H1 (cell line): Measurements from ENCODE around the gene DIO3. TPM values are rescaled to one million over a fixed set of nuclear protein-coding genes. Genes with fewer than 3 reads are reported as not detected.

Source experiments
- ASH2L ChIP-seq: fragments of 200-600, 300-600 bp; sonication (generic); IDR thresholded peaks from one replicate; pipeline ENCODE4 v1.7.1; 2017; ENCODE audit warnings: low read length
- GABPA ChIP-seq: IDR thresholded peaks from 2 replicates; pipeline ENCODE4 v1.6.1; 2011; ENCODE audit warnings: mild to moderate bottlenecking, low read length, moderate library complexity, borderline replicate concordance; ENCODE audit not compliant: insufficient read depth
- MAX ChIP-seq: IDR thresholded peaks from 2 replicates; pipeline ENCODE4 v1.6.1; 2012; ENCODE audit warnings: inconsistent platforms
- RFX5 ChIP-seq: IDR thresholded peaks from 2 replicates; pipeline ENCODE4 v1.6.1; 2011; ENCODE audit warnings: low read depth, low read length, improper control_type of control experiment, borderline replicate concordance
- RNF2 ChIP-seq: fragments of 200-900, 300-1000 bp; sonication (generic); IDR thresholded peaks from 2 replicates; pipeline ENCODE4 v1.7.1; 2016; ENCODE audit warnings: borderline replicate concordance, low read depth, mild to moderate bottlenecking, antibody characterized with exemption, low read length; ENCODE audit not compliant: poor library complexity, severe bottlenecking; ENCODE audit errors: missing control alignments
- SAP30 ChIP-seq: fragments of 300-600 bp; sonication (generic); IDR thresholded peaks from 2 replicates; pipeline ENCODE4 v1.7.1; 2012; ENCODE audit warnings: low read length, moderate library complexity, mild to moderate bottlenecking, inconsistent platforms; ENCODE audit not compliant: insufficient read depth, insufficient replicate concordance
- TEAD4 ChIP-seq: IDR thresholded peaks from 2 replicates; pipeline ENCODE4 v1.6.1; 2012; ENCODE audit warnings: low read depth, low read length, inconsistent platforms, mixed read lengths
- polyA plus RNA-seq, 7 experiments: library from polyadenylated mRNA; depleted of rRNA in 3 of 7; stranded (reverse) in 5 of 7; unstranded in 2 of 7; fragments of >200 nt in 5 of 7; fragments of 200-250 nt in 2 of 7; gene quantifications; 1 replicate in 5 of 7; 2 replicates in 1 of 7; 4 replicates in 1 of 7; pipeline versions ENCODE4 v1.2.1 to v1.2.3, GENCODE V29; 2011 to 2013; ENCODE audit warnings: missing spikeins in 2 of 7, mixed read lengths in 2 of 7
- total RNA-seq: library from RNA; stranded (reverse); fragmentation: NEBNext Ultra II Directional; extraction: Animal tissue kit (Norgen Biotek cat#: 25700); gene quantifications from 2 replicates; pipeline ENCODE4 v1.2.1, GENCODE V29; 2021
- TF ChIP-seq, protein P1 (sequence below): fragments of 300-600 bp; sonication (generic); IDR thresholded peaks from 2 replicates; pipeline ENCODE4 v1.7.1; 2012; ENCODE audit warnings: low read length, moderate library complexity, mild to moderate bottlenecking, inconsistent platforms; ENCODE audit not compliant: insufficient replicate concordance
- TF ChIP-seq, protein P2 (sequence below): IDR thresholded peaks from 2 replicates; pipeline ENCODE4 v1.6.1; 2012; ENCODE audit warnings: inconsistent platforms

DIO3 gene
- total and polyA plus RNA-seq, 2 of the 8 experiments (the other 6 are each of a cell fraction or from before 2014, with no cell fraction given) = 0.17 to 0.19 TPM

GRCh38 chr14:101563352-101563653, 2.0 kb downstream of the DIO3 start (continued):
- TF ChIP-seq, protein P1, sequence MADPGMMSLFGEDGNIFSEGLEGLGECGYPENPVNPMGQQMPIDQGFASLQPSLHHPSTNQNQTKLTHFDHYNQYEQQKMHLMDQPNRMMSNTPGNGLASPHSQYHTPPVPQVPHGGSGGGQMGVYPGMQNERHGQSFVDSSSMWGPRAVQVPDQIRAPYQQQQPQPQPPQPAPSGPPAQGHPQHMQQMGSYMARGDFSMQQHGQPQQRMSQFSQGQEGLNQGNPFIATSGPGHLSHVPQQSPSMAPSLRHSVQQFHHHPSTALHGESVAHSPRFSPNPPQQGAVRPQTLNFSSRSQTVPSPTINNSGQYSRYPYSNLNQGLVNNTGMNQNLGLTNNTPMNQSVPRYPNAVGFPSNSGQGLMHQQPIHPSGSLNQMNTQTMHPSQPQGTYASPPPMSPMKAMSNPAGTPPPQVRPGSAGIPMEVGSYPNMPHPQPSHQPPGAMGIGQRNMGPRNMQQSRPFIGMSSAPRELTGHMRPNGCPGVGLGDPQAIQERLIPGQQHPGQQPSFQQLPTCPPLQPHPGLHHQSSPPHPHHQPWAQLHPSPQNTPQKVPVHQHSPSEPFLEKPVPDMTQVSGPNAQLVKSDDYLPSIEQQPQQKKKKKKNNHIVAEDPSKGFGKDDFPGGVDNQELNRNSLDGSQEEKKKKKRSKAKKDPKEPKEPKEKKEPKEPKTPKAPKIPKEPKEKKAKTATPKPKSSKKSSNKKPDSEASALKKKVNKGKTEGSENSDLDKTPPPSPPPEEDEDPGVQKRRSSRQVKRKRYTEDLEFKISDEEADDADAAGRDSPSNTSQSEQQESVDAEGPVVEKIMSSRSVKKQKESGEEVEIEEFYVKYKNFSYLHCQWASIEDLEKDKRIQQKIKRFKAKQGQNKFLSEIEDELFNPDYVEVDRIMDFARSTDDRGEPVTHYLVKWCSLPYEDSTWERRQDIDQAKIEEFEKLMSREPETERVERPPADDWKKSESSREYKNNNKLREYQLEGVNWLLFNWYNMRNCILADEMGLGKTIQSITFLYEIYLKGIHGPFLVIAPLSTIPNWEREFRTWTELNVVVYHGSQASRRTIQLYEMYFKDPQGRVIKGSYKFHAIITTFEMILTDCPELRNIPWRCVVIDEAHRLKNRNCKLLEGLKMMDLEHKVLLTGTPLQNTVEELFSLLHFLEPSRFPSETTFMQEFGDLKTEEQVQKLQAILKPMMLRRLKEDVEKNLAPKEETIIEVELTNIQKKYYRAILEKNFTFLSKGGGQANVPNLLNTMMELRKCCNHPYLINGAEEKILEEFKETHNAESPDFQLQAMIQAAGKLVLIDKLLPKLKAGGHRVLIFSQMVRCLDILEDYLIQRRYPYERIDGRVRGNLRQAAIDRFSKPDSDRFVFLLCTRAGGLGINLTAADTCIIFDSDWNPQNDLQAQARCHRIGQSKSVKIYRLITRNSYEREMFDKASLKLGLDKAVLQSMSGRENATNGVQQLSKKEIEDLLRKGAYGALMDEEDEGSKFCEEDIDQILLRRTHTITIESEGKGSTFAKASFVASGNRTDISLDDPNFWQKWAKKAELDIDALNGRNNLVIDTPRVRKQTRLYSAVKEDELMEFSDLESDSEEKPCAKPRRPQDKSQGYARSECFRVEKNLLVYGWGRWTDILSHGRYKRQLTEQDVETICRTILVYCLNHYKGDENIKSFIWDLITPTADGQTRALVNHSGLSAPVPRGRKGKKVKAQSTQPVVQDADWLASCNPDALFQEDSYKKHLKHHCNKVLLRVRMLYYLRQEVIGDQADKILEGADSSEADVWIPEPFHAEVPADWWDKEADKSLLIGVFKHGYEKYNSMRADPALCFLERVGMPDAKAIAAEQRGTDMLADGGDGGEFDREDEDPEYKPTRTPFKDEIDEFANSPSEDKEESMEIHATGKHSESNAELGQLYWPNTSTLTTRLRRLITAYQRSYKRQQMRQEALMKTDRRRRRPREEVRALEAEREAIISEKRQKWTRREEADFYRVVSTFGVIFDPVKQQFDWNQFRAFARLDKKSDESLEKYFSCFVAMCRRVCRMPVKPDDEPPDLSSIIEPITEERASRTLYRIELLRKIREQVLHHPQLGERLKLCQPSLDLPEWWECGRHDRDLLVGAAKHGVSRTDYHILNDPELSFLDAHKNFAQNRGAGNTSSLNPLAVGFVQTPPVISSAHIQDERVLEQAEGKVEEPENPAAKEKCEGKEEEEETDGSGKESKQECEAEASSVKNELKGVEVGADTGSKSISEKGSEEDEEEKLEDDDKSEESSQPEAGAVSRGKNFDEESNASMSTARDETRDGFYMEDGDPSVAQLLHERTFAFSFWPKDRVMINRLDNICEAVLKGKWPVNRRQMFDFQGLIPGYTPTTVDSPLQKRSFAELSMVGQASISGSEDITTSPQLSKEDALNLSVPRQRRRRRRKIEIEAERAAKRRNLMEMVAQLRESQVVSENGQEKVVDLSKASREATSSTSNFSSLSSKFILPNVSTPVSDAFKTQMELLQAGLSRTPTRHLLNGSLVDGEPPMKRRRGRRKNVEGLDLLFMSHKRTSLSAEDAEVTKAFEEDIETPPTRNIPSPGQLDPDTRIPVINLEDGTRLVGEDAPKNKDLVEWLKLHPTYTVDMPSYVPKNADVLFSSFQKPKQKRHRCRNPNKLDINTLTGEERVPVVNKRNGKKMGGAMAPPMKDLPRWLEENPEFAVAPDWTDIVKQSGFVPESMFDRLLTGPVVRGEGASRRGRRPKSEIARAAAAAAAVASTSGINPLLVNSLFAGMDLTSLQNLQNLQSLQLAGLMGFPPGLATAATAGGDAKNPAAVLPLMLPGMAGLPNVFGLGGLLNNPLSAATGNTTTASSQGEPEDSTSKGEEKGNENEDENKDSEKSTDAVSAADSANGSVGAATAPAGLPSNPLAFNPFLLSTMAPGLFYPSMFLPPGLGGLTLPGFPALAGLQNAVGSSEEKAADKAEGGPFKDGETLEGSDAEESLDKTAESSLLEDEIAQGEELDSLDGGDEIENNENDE = no peak
- no peak for TF ChIP-seq RFX5
- TF ChIP-seq MAX = no peak
- TF ChIP-seq, protein P2, sequence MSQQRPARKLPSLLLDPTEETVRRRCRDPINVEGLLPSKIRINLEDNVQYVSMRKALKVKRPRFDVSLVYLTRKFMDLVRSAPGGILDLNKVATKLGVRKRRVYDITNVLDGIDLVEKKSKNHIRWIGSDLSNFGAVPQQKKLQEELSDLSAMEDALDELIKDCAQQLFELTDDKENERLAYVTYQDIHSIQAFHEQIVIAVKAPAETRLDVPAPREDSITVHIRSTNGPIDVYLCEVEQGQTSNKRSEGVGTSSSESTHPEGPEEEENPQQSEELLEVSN = no peak
- no peak for TF ChIP-seq SAP30
- no peak for TF ChIP-seq GABPA
- no peak for TF ChIP-seq RNF2
- TF ChIP-seq ASH2L = no peak
- TF ChIP-seq TEAD4 = no peak
